ENCODE results near the gene SZT2. TPM values are rescaled to one million over a fixed set of nuclear protein-coding genes. Genes with fewer than 3 reads are reported as not detected.

SZT2 gene
- total and polyA plus RNA-seq, 2 of the 4 experiments (the other 2 are of a cell fraction): 9.5 to 14.3 TPM

DNA sequence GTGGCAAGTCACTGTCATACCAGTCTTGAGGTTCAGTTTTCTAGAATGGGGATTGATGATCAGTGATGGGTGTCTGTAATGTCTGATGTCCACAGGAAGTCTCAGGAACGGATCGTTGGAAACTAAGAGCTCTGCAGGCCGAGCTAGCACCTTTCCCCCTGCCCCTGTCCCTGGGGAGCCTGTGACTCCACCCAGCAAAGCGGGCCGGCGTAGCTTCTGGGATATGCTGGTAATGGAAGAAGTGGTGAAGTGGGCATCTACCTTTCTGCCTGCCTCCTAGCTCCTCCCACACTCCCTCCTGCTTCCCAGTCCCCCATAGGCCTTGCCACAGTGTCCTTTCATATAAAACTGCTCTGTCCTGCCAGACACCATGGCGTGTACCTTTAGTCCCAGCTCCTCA, 50.7 kb downstream of the SZT2 start:
- Histone ChIP-seq H3K14ac (replicated peaks; ENCODE audit: low read depth, low read length) (no peak overlapping the region), H2AK5ac (ENCODE audit: low read depth, low read length) (no peak overlapping the region), H2AFZ (replicated peaks; ENCODE audit: low read length, poor library complexity) (no peak overlapping the region), H4K8ac (ENCODE audit: low read depth in 2 of 2, low read length in 2 of 2) (no peak overlapping the region), H3K27me3 (ENCODE audit: control insufficient read depth, insufficient read depth, low read length) (no peaks in the 10 kb centered on the region), H3K4me3 (ENCODE audit: insufficient read depth, low read depth, low read length) (no peak overlapping the region), H2AK9ac (replicated peaks; ENCODE audit: low read depth, low read length, poor library complexity) (no peak overlapping the region), H3K79me1 (ENCODE audit: low read depth in 1 of 2, low read length in 2 of 2) (peaks cover 0 to 10% of the 10 kb centered on the region in 2 experiments; a peak in 2 of 4 replicates), H4K20me1 (ENCODE audit: insufficient read depth, low read length) (no peaks in the 10 kb centered on the region; the same call in 1 of the 2 replicates), H3K18ac (ENCODE audit: low read depth, low read length) (no peak overlapping the region), H3K27ac (ENCODE audit: insufficient read depth, low read length) (no peak overlapping the region), H3K56ac (ENCODE audit: extremely low read depth, insufficient read depth, low read length) (no peak overlapping the region), H3K23ac (ENCODE audit: low read depth, low read length) (no peak overlapping the region), H3K4me2 (ENCODE audit: low read depth, low read length) (no peak overlapping the region), H3K9me3 (ENCODE audit: control insufficient read depth, insufficient read depth, low read length) (no peaks in the 10 kb centered on the region), H2BK15ac (ENCODE audit: low read depth, low read length) (no peak overlapping the region), H2BK120ac (ENCODE audit: low read depth, low read length) (no peak overlapping the region), H3K9me1 (ENCODE audit: insufficient read depth, low read length) (peaks cover 17% of the 10 kb centered on the region), H4K91ac (ENCODE audit: insufficient read depth, low read depth, low read length) (no peak overlapping the region), H3K4ac (ENCODE audit: low read depth, low read length) (no peak overlapping the region), H3K36me3 (ENCODE audit: control insufficient read depth, insufficient read depth, low read length) (peaks cover 70% of the 10 kb centered on the region), H3K9ac (ENCODE audit: low read depth, low read length) (no peak overlapping the region), H4K5ac (ENCODE audit: low read depth, low read length) (no peak overlapping the region), H2BK20ac (ENCODE audit: low read depth, low read length) (no peak overlapping the region), H3K4me1 (ENCODE audit: control insufficient read depth, insufficient read depth, low read length) (peaks cover 4% of the 10 kb centered on the region; the same call in 1 of the 2 replicates), H2BK5ac (ENCODE audit: low read depth, low read length, poor library complexity, severe bottlenecking) (no peak overlapping the region)
- POLR2A ChIA-PET (ENCODE audit: unreplicated experiment): no interaction called here
- no TSS peak for BruUV-seq (replicated peaks)
- WGBS, 2 experiments (ENCODE audit: extremely low coverage in 2 of 2, insufficient read length in 1 of 2): no CpG with 5 or more reads among the region's 7 CpGs
- no peak for ATAC-seq (ENCODE audit: low read depth)
- TF ChIP-seq CHD1 (IDR thresholded peaks at IDR 0.05; ENCODE audit: low read depth, low read length) (no peak), NFE2L2 (IDR thresholded peaks at IDR 0.05; ENCODE audit: low read depth, low read length) (no peak), RCOR1 (IDR thresholded peaks at IDR 0.05; ENCODE audit: insufficient replicate concordance, low read length) (no peak), MAFK (IDR thresholded peaks at IDR 0.05; ENCODE audit: low read depth, low read length) (no peak), RAD21 (IDR thresholded peaks at IDR 0.05; ENCODE audit: low read length) (no peak), RFX5 (IDR thresholded peaks at IDR 0.05; ENCODE audit: low read depth, low read length) (no peak), MXI1 (IDR thresholded peaks at IDR 0.05; ENCODE audit: borderline replicate concordance, low read depth, low read length) (no peak), POLR2A (IDR thresholded peaks at IDR 0.05; ENCODE audit: low read depth, low read length) (no peak), MAZ (IDR thresholded peaks at IDR 0.05; ENCODE audit: borderline replicate concordance, low read depth, low read length) (no peak), CEBPB (IDR thresholded peaks at IDR 0.05; ENCODE audit: low read depth, low read length) (no peak)
- TF ChIP-seq, protein P1, sequence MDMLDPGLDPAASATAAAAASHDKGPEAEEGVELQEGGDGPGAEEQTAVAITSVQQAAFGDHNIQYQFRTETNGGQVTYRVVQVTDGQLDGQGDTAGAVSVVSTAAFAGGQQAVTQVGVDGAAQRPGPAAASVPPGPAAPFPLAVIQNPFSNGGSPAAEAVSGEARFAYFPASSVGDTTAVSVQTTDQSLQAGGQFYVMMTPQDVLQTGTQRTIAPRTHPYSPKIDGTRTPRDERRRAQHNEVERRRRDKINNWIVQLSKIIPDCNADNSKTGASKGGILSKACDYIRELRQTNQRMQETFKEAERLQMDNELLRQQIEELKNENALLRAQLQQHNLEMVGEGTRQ (IDR thresholded peaks at IDR 0.05; ENCODE audit: low read depth, low read length): no peak
- CTCF ChIA-PET: no interaction called here
- in situ Hi-C loops (cut with MboI; ENCODE audit: low sequenced_read_pairs): no loop called here
- no peak for DNase-seq
- dilution Hi-C loops (cut with HindIII; ENCODE audit: low sequenced_read_pairs, unreplicated experiment): no loop called here
- intact Hi-C loops (cut with micrococcal nuclease): no loop called here
